GM18517 (cell line): ENCODE data around the gene CAMKMT.

Source experiments
- ATAC-seq: cut with Tn5 transposase; IDR thresholded peaks from one replicate; pipeline ENCODE4 v1.9.1; 2021; ENCODE audit warnings: mild to moderate bottlenecking, moderate library complexity; ENCODE audit not compliant: unreplicated experiment

The CAMKMT gene

GRCh38 chr2:44682459-44682858 lies 320.7 kb downstream of the CAMKMT start:
- ATAC-seq: no peak

- ATAC-seq: no peak
Observed at GRCh38 chr2:44684559-44684958, 322.8 kb downstream of the CAMKMT start.

GRCh38 chr2:44686561-44686960 lies 324.8 kb downstream of the CAMKMT start:
- no peak for ATAC-seq

- ATAC-seq: no peak
Observed at GRCh38 chr2:44687686-44688455, 326.1 kb downstream of the CAMKMT start.

- ATAC-seq: no peak
Observed at GRCh38 chr2:44688456-44689124, 326.8 kb downstream of the CAMKMT start.

- ATAC-seq: no peak
Observed at GRCh38 chr2:44689516-44689915, 327.8 kb downstream of the CAMKMT start.

- ATAC-seq: no peak
Observed at GRCh38 chr2:44691174-44691785, 329.5 kb downstream of the CAMKMT start.

GRCh38 chr2:44692821-44693220 lies 331.1 kb downstream of the CAMKMT start:
- no peak for ATAC-seq

- no peak for ATAC-seq
Observed at GRCh38 chr2:44700824-44701223, 339.1 kb downstream of the CAMKMT start.

- ATAC-seq: no peak
Observed at GRCh38 chr2:44705356-44705755, 343.6 kb downstream of the CAMKMT start.

- ATAC-seq: no peak
Observed at GRCh38 chr2:44705876-44706480, 344.2 kb downstream of the CAMKMT start.

- ATAC-seq: no peak
Observed at GRCh38 chr2:44706681-44707553, 345.2 kb downstream of the CAMKMT start.

GRCh38 chr2:44707945-44708660 lies 346.4 kb downstream of the CAMKMT start:
- ATAC-seq: peak; percentile 61

- no peak for ATAC-seq
Observed at GRCh38 chr2:44708661-44709000, 346.9 kb downstream of the CAMKMT start.

- no peak for ATAC-seq
Observed at GRCh38 chr2:44713170-44713569, 351.4 kb downstream of the CAMKMT start.

- ATAC-seq: no peak
Observed at GRCh38 chr2:44715671-44716081, 353.9 kb downstream of the CAMKMT start.

- ATAC-seq: no peak
Observed at GRCh38 chr2:44716131-44716530, 354.4 kb downstream of the CAMKMT start.

GRCh38 chr2:44718431-44718830 lies 356.7 kb downstream of the CAMKMT start:
- ATAC-seq: no peak

GRCh38 chr2:44719562-44719961 lies 357.8 kb downstream of the CAMKMT start:
- no peak for ATAC-seq

- no peak for ATAC-seq
Observed at GRCh38 chr2:44722026-44722625, 360.4 kb downstream of the CAMKMT start.
